ENCODE data around the gene BMPR1A. TPM values are rescaled to one million over a fixed set of nuclear protein-coding genes. Genes with fewer than 3 reads are reported as not detected.

Gene BMPR1A
- total RNA-seq, 1 experiment from 2014 or later, result 94.3 TPM

DNA sequence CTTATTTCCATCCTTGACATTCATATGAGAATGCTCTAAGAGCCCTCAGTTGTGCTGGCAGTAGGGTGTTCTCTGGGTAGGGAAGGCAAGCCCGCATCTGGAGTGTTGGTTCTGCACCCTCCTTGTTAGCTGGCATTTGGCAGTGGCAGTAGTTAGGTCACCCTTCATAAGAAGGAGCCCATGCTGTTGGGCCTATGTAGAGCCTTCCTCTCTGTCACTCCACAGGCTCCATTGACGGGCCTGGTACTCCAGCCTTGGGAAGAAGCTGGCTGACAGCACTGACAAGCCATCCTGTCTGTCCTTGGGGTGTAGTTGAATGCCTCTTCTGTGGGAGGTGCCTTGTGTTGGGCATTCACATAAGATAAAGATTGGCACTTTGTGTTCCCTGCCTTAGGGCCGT, 89.7 kb downstream of the BMPR1A start:
- Histone ChIP-seq H3K36me3 (ENCODE audit: control insufficient read depth, insufficient read depth, low read length) (no peaks in the 10 kb centered on the region), H3K9me3 (ENCODE audit: control insufficient read depth, insufficient read depth, low read depth, low read length) (no peaks in the 10 kb centered on the region), H3K4me1 (ENCODE audit: control insufficient read depth, insufficient read depth, low read length) (no peaks in the 10 kb centered on the region), H3K27ac (ENCODE audit: low read length) (no peak overlapping the region), H3K27me3 (ENCODE audit: control insufficient read depth, insufficient read depth, low read length) (no peaks in the 10 kb centered on the region), H3K4me3 (ENCODE audit: low read depth in 2 of 2, low read length in 2 of 2) (no peak overlapping the region)
- intact Hi-C loops (cut with micrococcal nuclease; ENCODE audit: unreplicated experiment) (no loop called here), in situ Hi-C loops (cut with HindIII; ENCODE audit: low pct_unique_long_range_greater_than_20kb, low sequenced_read_pairs) (no loop called here)
- ChIA-PET POLR2A (no interaction called here), CTCF (no interaction called here)
- no TSS peak for BruUV-seq (replicated peaks)
- TF ChIP-seq, protein P1, sequence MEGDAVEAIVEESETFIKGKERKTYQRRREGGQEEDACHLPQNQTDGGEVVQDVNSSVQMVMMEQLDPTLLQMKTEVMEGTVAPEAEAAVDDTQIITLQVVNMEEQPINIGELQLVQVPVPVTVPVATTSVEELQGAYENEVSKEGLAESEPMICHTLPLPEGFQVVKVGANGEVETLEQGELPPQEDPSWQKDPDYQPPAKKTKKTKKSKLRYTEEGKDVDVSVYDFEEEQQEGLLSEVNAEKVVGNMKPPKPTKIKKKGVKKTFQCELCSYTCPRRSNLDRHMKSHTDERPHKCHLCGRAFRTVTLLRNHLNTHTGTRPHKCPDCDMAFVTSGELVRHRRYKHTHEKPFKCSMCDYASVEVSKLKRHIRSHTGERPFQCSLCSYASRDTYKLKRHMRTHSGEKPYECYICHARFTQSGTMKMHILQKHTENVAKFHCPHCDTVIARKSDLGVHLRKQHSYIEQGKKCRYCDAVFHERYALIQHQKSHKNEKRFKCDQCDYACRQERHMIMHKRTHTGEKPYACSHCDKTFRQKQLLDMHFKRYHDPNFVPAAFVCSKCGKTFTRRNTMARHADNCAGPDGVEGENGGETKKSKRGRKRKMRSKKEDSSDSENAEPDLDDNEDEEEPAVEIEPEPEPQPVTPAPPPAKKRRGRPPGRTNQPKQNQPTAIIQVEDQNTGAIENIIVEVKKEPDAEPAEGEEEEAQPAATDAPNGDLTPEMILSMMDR (IDR thresholded peaks at IDR 0.05), result no peak
- TF ChIP-seq POLR2AphosphoS5 (IDR thresholded peaks at IDR 0.05; ENCODE audit: low read depth, low read length) (no peak), TCF7L2 (IDR thresholded peaks at IDR 0.05; ENCODE audit: low read depth, low read length) (no peak), SIN3A (IDR thresholded peaks at IDR 0.05; ENCODE audit: borderline replicate concordance, insufficient read depth, low read depth, low read length) (no peak)
- TF ChIP-seq, protein P2, sequence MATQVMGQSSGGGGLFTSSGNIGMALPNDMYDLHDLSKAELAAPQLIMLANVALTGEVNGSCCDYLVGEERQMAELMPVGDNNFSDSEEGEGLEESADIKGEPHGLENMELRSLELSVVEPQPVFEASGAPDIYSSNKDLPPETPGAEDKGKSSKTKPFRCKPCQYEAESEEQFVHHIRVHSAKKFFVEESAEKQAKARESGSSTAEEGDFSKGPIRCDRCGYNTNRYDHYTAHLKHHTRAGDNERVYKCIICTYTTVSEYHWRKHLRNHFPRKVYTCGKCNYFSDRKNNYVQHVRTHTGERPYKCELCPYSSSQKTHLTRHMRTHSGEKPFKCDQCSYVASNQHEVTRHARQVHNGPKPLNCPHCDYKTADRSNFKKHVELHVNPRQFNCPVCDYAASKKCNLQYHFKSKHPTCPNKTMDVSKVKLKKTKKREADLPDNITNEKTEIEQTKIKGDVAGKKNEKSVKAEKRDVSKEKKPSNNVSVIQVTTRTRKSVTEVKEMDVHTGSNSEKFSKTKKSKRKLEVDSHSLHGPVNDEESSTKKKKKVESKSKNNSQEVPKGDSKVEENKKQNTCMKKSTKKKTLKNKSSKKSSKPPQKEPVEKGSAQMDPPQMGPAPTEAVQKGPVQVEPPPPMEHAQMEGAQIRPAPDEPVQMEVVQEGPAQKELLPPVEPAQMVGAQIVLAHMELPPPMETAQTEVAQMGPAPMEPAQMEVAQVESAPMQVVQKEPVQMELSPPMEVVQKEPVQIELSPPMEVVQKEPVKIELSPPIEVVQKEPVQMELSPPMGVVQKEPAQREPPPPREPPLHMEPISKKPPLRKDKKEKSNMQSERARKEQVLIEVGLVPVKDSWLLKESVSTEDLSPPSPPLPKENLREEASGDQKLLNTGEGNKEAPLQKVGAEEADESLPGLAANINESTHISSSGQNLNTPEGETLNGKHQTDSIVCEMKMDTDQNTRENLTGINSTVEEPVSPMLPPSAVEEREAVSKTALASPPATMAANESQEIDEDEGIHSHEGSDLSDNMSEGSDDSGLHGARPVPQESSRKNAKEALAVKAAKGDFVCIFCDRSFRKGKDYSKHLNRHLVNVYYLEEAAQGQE (IDR thresholded peaks at IDR 0.05; ENCODE audit: insufficient read depth in 1 of 2, low read depth in 2 of 2, low read length in 1 of 2), result no peak
- ATAC-seq, result peak; percentile 53; the same call in 1 of the 2 replicates
- DNase-seq (ENCODE audit: low read depth, low spot score), result no peak

DNA sequence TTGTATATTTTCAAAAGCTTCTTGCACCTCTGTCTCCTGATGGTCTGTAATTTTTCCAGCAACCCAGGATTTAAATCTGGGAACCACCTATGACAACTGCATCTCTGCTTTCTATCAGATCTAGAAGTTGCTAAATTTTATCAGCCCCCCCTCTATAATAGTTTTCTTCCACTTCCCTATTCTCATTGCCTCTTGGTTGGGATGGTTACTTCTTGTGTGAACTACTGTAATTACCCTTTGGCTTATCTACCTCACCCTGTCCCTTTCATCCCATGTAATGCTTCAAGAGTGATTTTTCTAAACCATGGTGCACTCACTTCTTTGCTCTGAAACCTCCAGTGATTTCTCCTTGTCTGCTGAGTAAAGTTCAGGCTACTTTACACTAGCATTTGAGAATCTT, 92.3 kb downstream of the BMPR1A start:
- no peaks in the 10 kb centered on the region for H3K4me1 ChIP-seq (ENCODE audit: control insufficient read depth, insufficient read depth, low read length)
- H3K27ac ChIP-seq (ENCODE audit: low read length), result no peak overlapping the region
- BruUV-seq (replicated peaks), result no TSS peak
- CTCF ChIA-PET, result no interaction called here
- no peak for DNase-seq (ENCODE audit: low read depth, low spot score)
- H3K4me3 ChIP-seq (ENCODE audit: low read depth in 2 of 2, low read length in 2 of 2), result no peak overlapping the region
- no peaks in the 10 kb centered on the region for H3K9me3 ChIP-seq (ENCODE audit: control insufficient read depth, insufficient read depth, low read depth, low read length)
- H3K27me3 ChIP-seq (ENCODE audit: control insufficient read depth, insufficient read depth, low read length), result no peaks in the 10 kb centered on the region
- ATAC-seq, result no peak
- TF ChIP-seq, protein P2 (IDR thresholded peaks at IDR 0.05; ENCODE audit: insufficient read depth in 1 of 2, low read depth in 2 of 2, low read length in 1 of 2), result no peak
- no peak for TF ChIP-seq TCF7L2 (IDR thresholded peaks at IDR 0.05; ENCODE audit: low read depth, low read length)
- TF ChIP-seq SIN3A (IDR thresholded peaks at IDR 0.05; ENCODE audit: borderline replicate concordance, insufficient read depth, low read depth, low read length), result no peak
- H3K36me3 ChIP-seq (ENCODE audit: control insufficient read depth, insufficient read depth, low read length), result no peaks in the 10 kb centered on the region
- in situ Hi-C loops (cut with HindIII; ENCODE audit: low pct_unique_long_range_greater_than_20kb, low sequenced_read_pairs), result no loop called here
- intact Hi-C loops (cut with micrococcal nuclease; ENCODE audit: unreplicated experiment), result no loop called here
- POLR2A ChIA-PET, result no interaction called here

Measured in Panc1 (cell line).